Uterus (tissue), 4 donors: Measurements from ENCODE around the gene ABI3BP. TPM values are rescaled to one million over a fixed set of nuclear protein-coding genes. Genes with fewer than 3 reads are reported as not detected.

Experiments
- DNase-seq, 2 donors: peaks; one replicate each; pipeline ENCODE4 v3.0.0-alpha.2; 2019 to 2020
- H3K27ac ChIP-seq, 2 donors: fragments of 200-600 bp; sonication (generic); 1 replicate in 1 of 2; 2 replicates in 1 of 2; pipeline ENCODE4 v1.5.1; 2016 to 2018
- H3K27me3 ChIP-seq, 2 donors: fragments of 200-600 bp; sonication (generic); one replicate each; pipeline ENCODE4 v1.5.1; 2018 to 2019; ENCODE audit warnings: control low read depth in 1 of 2
- H3K36me3 ChIP-seq, 2 donors: fragments of 200-600 bp; sonication (generic); one replicate each; pipeline ENCODE4 v1.5.1; 2019; ENCODE audit warnings: control low read depth in 1 of 2
- H3K4me1 ChIP-seq, 2 donors: fragments of 200-600 bp; sonication (generic); one replicate each; pipeline ENCODE4 v1.5.1; 2018 to 2019; ENCODE audit warnings: control low read depth in 1 of 2
- H3K4me3 ChIP-seq, 2 donors: fragments of 200-600 bp; sonication (generic); 1 replicate in 1 of 2; 2 replicates in 1 of 2; pipeline ENCODE4 v1.5.1; 2018 to 2019; ENCODE audit warnings: mild to moderate bottlenecking in 1 of 2
- H3K9me3 ChIP-seq, 2 donors: fragments of 200-600 bp; sonication (generic); one replicate each; pipeline ENCODE4 v1.5.1; 2019; ENCODE audit warnings: control low read depth in 1 of 2
- CTCF ChIP-seq, 4 experiments: fragments of 200-600 bp in 2 of 4; fragments of 450-650 bp in 2 of 4; sonication (generic) in 2 of 4; IDR thresholded peaks; one replicate each; pipeline ENCODE4 v1.5.1; 2016 to 2019; ENCODE audit warnings: antibody characterized with exemption in 4 of 4, mild to moderate bottlenecking in 2 of 4, moderate library complexity in 1 of 4
- POLR2A ChIP-seq, 2 donors: fragments of 450-650 bp; IDR thresholded peaks; one replicate each; pipeline ENCODE4 v1.6.1; 2016; ENCODE audit warnings: antibody characterized with exemption in 2 of 2, mild to moderate bottlenecking in 1 of 2, moderate library complexity in 1 of 2
- intact Hi-C: fragments of 100-400 bp; cut with DNase I; formaldehyde crosslinking; loops from one replicate; pipeline ENCODE4 v1.15.1; 2023; ENCODE audit warnings: low total_unique reads
- total RNA-seq, 4 donors: library from RNA; depleted of rRNA in 3 of 4; stranded (reverse); fragments of >200 nt in 3 of 4; gene quantifications; one replicate each; pipeline versions ENCODE4 v1.1.0 to v1.2.4, GENCODE V29; 2014 to 2023
- donor health status: DM: yes; HTN: yes; CAD: no.

Gene ABI3BP
- total RNA-seq, 4 donors from 2014 or later, result 38.8 to 156 (median 89.2) TPM

GRCh38 chr3:100748967-100749366, 244.3 kb downstream of the ABI3BP start:
- no peak for DNase-seq
- H3K27me3 ChIP-seq, result no peaks in the 10 kb centered on the region
- intact Hi-C loops, result no loop called here
- H3K9me3 ChIP-seq, result no peaks in the 10 kb centered on the region
- no peak overlapping the region for H3K27ac ChIP-seq
- no peaks in the 10 kb centered on the region for H3K36me3 ChIP-seq
- H3K4me1 ChIP-seq, result no peaks in the 10 kb centered on the region
- no peak for TF ChIP-seq POLR2A (IDR thresholded peaks at IDR 0.05)
- TF ChIP-seq CTCF (IDR thresholded peaks at IDR 0.05), result no peak
- no peak overlapping the region for H3K4me3 ChIP-seq

- intact Hi-C loops, result no loop called here
- H3K27ac ChIP-seq, result no peak overlapping the region
- H3K4me1 ChIP-seq, result no peaks in the 10 kb centered on the region
- no peak for DNase-seq
- H3K36me3 ChIP-seq, result no peaks in the 10 kb centered on the region
- H3K4me3 ChIP-seq, result no peak overlapping the region
- no peak for TF ChIP-seq CTCF (IDR thresholded peaks at IDR 0.05)
- TF ChIP-seq POLR2A (IDR thresholded peaks at IDR 0.05), result no peak
- no peaks in the 10 kb centered on the region for H3K27me3 ChIP-seq
- H3K9me3 ChIP-seq, result no peaks in the 10 kb centered on the region
These were observed 245.0 kb downstream of the ABI3BP start for GRCh38 chr3:100748220-100748619.

DNA sequence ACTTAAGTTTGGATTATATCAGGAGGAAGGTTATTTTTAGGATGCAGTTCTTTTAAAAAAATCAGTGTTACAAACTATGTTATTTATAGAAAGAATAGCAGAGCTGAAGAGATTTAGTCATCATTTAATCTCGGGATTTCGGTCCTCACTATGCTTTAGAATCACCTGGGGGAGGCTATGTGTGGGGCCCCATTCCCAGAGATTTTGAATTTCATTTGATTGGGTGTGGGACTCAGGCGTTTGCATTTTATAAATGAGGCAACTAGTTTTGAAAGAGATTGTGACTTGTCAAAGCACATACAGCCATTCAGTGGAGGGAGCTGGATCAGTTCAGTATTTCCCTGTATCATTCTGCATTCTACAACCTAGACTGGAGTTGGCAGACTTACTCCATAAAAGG, 247.1 kb downstream of the ABI3BP start:
- Histone ChIP-seq H3K27ac (no peak overlapping the region), H3K9me3 (no peaks in the 10 kb centered on the region), H3K27me3 (no peaks in the 10 kb centered on the region), H3K36me3 (no peaks in the 10 kb centered on the region), H3K4me1 (no peaks in the 10 kb centered on the region), H3K4me3 (no peak overlapping the region)
- TF ChIP-seq CTCF (IDR thresholded peaks at IDR 0.05), result no peak
- TF ChIP-seq POLR2A (IDR thresholded peaks at IDR 0.05), result no peak
- intact Hi-C loops, result no loop called here
- DNase-seq, result no peak

GRCh38 chr3:100745617-100746016, 247.6 kb downstream of the ABI3BP start:
- TF ChIP-seq POLR2A (IDR thresholded peaks at IDR 0.05), result no peak
- TF ChIP-seq CTCF (IDR thresholded peaks at IDR 0.05), result no peak
- Histone ChIP-seq H3K4me1 (no peaks in the 10 kb centered on the region), H3K4me3 (no peak overlapping the region), H3K36me3 (no peaks in the 10 kb centered on the region), H3K9me3 (no peaks in the 10 kb centered on the region), H3K27ac (no peak overlapping the region), H3K27me3 (no peaks in the 10 kb centered on the region)
- intact Hi-C loops, result no loop called here
- no peak for DNase-seq

DNA sequence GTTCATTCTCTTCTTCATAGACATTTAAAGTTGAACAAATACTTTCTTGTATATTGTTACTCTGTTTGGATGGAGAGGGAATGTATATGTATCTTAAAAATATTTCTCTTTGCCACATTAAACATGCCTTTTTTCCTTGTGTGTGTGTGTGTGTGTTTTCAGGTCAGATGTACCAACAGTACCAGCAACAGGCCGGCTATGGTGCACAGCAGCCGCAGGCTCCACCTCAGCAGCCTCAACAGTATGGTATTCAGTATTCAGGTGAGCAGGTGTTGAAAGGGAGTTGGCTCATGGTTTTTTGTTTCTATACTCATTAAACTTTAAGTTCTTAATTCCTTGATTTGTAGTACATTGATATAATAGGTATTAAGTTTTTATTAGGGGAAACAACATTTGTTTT, 248.6 kb downstream of the ABI3BP start:
- Histone ChIP-seq H3K4me1 (no peaks in the 10 kb centered on the region), H3K4me3 (no peak overlapping the region), H3K36me3 (no peaks in the 10 kb centered on the region), H3K27me3 (no peaks in the 10 kb centered on the region), H3K27ac (no peak overlapping the region), H3K9me3 (no peaks in the 10 kb centered on the region)
- no peak for TF ChIP-seq POLR2A (IDR thresholded peaks at IDR 0.05)
- TF ChIP-seq CTCF (IDR thresholded peaks at IDR 0.05), result no peak
- no peak for DNase-seq
- intact Hi-C loops, result no loop called here
